Measurements from ENCODE around the gene KRTAP10-12. TPM values are rescaled to one million over a fixed set of nuclear protein-coding genes. Genes with fewer than 3 reads are reported as not detected.
"Not testable (repeated sequence)": the region's sequence is repeated elsewhere in the genome, so short reads cannot be mapped to it uniquely, and the experiment has no call there.

KRTAP10-12 gene
- not detected for total RNA-seq

- DNase-seq (ENCODE audit: low spot score): not testable (repeated sequence)
Observed at GRCh38 chr21:44697172-44697810, at the start of gene KRTAP10-12. KRTAP10-12 (plus strand) TSS chr21:44697172; CDS start chr21:44697202, 30 bp downstream.

DNA sequence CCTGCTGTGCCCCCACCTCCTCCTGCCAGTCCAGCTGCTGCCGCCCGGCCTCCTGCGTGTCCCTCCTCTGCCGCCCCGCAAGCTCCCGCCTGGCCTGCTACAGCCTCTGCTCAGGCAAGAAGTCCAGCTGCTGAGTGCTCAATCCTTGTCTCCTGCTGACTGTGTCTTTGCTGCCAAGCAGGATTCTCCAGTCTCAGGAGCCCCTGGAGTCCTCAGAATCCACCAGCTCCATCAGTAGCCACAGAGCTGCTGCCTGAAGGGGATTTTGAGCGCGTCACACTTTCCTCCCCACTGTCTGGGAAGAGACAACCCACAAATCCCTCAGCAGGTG lies 49.8 kb upstream of the KRTAP10-12 start:
- no peak for DNase-seq (ENCODE audit: low spot score)

DNA sequence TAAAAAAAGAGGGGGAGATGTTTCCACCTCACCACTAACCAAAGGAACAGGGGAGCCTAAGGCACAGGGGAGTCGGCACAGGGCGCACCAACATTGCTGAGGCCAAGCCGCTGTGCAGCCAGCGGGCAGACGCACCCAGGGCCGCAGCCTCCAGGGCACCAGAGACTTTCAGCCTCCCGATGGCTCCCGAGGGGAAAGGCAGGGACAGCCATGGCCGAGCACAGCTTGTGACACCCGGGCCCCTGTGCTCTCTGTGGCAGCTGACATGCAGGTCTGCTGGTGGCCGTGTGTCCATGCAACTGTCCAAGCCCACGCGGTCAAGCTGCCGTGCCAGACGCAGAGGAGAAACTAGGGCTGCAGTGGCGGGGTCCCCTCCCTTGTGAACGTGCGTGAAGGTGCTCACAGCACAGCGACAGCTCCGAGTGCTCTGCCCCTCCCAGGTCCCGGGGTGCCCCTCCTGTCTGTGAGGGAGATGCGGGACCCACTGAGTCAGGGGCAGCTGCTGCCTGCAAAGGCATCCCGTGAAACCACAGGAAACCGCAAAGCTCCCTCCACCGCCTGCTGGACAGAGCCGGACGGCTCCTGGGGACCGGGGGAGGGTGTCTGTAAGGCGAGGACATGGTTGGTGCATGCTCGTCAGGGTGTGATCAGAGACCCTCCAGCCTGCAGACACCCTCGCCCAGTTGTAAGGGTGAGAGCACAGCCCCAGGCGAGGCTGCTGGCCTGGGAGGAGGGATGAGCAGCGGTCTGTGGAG lies 48.2 kb upstream of the KRTAP10-12 start:
- no peak for DNase-seq (ENCODE audit: low spot score)

DNA sequence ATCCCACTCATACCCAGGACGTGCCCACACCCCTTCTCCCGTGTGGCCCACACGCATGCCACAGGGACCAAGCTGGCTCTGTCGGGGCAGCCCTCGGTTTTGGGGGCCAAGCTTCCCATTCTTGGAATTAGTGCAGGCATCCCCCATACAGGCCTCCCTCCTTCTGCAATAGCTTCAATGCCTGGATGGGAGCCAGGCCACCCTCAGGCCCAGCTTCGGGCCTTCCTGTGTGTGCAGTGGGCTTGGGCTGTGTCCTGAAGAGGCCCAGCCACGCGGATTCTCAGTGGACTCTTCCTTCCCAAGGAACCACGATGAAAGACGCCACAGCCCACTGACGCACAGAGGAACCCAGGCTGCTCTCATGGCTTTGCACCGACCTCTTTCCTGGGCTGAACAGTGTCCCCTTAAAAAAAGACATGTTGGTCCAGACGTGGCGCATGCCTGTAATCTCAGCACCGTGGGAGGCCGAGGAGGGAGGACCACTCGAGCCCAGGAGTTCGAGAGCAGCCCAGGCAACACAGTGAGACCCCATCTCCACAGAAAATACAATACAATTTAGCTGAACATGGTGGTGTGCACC lies 47.4 kb upstream of the KRTAP10-12 start:
- DNase-seq (ENCODE audit: low spot score): no peak

- DNase-seq (ENCODE audit: low spot score): no peak
Observed at GRCh38 chr21:44650265-44650972, 46.6 kb upstream of the KRTAP10-12 start.

GRCh38 chr21:44650973-44651675 lies 45.8 kb upstream of the KRTAP10-12 start:
- no peak for DNase-seq (ENCODE audit: low spot score)

GRCh38 chr21:44653123-44653522 lies 43.8 kb upstream of the KRTAP10-12 start:
- no peak for DNase-seq (ENCODE audit: low spot score)

DNA sequence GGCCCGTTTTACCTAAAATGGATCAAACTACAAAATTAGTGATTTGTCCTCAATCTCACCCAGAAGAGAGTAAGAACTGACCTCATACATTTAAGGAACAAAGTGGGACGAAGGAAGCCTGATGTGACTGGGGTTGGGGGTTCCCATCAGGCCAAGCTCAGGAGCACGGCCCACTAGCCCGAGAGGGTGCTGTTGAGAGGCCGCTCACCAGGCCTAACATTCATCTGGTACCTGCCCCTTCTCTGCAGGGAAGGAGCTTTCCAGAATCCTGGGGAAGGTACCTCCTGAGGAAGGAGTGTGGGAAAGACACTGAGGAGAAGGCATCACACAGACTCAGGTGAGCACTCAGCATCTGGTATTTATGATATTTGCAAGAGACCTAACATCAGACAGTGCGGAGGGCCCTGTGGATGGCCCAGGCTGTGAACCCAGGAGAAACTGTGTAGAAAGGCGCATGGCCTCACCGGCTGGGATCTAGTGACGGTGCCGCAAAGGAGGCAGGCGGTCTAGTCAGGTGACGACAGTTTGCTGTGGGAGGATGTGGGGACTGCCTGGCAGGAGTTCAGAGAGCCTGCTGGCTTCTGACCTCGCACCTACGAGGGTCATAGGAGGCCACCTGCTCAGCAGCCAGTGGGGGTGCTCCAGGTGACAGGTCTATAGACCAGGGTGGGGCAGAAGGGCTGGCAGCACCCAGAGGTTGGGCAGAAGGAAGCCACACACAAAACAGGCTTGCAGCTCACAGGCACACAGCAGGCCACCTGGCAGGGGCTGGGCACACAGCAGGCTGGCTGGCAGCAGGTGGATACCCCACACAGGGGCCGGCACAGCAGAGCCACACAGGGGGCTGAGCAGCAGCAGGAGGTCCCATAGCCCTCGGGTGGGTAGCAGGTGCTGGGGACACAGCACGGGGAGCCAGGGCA lies 43.1 kb upstream of the KRTAP10-12 start:
- DNase-seq (ENCODE audit: low spot score): no peak

- DNase-seq (ENCODE audit: low spot score): no peak
Observed at GRCh38 chr21:44654576-44655175, 42.3 kb upstream of the KRTAP10-12 start, which contains the start of gene KRTAP12-4. KRTAP12-4 (minus strand) TSS chr21:44654659; CDS start chr21:44654614, 45 bp downstream.

DNA sequence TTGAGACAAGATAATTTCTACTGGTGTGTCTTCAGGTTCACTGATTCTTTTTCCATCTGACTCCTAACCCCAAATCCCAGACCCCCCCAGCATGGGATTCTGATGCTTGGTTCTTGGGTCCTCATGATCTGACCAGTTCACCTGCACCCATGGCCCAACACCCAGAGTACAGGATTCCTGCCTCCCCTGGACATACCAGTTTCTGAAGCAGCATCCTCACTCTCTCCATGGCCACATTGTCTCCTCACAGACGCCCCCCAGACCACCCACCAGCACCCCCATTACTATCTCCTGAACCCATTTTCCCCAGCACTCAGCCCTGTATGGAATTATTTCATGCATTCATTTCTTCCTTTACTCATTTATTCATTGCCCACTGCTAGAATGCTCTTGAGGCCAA lies 40.1 kb upstream of the KRTAP10-12 start:
- no peak for DNase-seq (ENCODE audit: low spot score)

DNA sequence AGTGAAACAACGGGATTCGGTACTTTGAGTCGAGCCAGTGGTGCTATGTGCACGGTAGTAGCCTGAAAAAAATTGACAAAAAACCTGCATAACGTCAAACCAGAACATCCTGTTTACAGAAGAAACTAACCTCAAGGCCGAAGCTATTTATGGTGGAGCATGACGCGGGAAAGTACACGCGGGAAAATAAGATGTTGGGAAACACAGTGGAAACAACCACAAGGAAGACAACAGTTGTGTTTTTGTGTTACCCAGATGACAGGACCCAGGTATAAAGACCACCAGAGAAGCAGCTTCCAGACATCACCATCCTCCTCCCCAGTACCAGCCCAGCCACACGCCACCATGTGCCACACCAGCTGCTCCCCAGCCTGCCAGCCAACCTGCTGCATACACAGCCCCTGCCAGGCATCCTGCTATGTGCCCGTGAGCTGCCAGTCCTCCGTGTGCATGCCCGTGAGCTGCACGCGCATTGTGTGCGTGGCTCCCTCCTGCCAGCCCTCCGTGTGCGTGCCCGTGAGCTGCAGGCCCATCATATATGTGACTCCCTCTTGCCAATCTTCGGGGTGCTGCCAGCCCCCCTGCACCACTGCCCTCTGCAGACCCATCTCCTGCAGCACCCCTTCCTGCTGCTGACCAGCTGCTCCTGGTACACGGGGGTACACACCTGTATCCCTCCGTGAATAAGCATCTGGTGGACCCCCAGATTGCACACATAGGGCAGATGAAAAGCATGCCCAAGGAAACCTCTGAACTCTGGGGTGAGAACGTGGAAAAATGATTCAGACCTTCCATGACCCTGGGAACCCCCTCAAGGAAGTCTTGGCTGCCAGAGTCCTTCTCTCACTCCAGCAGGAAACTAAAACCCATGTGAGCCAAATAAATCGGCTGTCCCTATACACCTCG lies 39.1 kb upstream of the KRTAP10-12 start, which contains the start of gene KRTAP12-3:
Gene KRTAP12-3 (plus strand): TSS at position 298 of the 906 bp plus-strand sequence. CDS start 48 bp downstream, at position 346.
- no peak for DNase-seq (ENCODE audit: low spot score)

GRCh38 chr21:44658541-44658910 lies 38.4 kb upstream of the KRTAP10-12 start:
- no peak for DNase-seq (ENCODE audit: low spot score)

GRCh38 chr21:44658913-44659595 lies 37.9 kb upstream of the KRTAP10-12 start:
- DNase-seq (ENCODE audit: low spot score): no peak

GRCh38 chr21:44661567-44661966 lies 35.4 kb upstream of the KRTAP10-12 start:
- DNase-seq (ENCODE audit: low spot score): not testable (repeated sequence)

DNA sequence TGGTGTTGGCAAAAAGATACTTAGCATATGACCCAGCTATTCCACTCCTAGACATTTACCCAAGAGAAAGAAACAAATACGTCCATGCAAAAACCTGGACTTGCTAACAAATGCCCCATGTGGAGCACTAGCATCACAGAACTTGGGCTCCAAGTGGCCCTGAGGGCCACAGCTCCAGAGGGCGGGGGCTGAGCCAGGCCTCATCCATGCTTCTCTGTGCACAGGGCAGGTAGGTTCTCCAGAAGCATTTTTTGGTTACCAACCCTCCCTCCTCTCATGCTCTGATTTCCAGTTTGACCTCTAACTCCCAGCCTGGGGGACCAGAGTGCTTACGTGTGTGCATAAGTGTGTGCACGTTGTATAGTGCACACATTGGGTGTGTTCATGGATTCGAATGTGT lies 32.3 kb upstream of the KRTAP10-12 start:
- DNase-seq (ENCODE audit: low spot score): no peak

DNA sequence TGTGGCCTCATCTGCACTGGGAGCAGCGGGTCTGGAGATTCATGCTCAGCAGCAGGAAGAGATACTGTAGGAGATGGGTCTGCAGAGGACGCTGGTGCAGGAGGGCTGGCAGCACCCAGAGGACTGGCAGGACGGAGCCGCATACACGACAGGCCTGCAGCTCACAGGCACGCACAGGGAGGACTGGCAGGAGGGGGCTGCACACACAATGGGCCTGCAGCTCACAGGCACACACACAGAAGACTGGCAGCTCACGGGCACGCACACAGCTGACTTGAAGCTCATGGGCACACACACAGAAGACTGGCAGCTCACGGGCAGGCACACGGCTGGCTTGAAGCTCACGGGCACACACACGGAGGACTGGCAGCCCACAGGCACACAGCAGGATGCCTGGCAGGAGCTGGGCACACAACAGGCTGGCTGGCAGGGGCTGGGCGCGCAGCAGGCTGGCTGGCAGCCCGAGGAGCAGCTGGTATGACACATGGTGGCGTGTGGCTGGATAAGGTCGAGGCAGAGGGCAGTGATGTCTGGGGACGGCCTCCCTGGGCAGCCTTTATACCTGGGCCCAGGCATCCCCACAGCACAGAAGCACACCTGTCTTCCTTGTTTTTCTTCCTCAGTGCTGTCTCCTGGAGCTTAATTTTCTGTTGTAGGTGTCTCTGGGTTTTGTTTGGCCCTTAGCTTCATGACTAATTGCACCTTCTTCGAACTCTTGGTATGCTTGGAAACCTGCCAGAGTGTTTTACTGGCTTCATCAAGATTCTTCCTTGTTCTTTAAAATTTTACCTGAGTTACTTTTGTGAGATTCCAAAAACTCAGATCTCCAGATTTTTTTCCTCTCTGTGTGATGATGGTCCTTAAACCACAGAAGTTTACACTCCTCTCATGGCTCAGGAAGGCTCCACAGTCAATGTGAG lies 30.3 kb upstream of the KRTAP10-12 start, which contains the start of gene KRTAP12-2:
Gene KRTAP12-2 (minus strand): TSS at position 527 of the 920 bp plus-strand sequence. CDS start 41 bp downstream, at position 486.
- DNase-seq (ENCODE audit: low spot score): no peak

- no peak for DNase-seq (ENCODE audit: low spot score)
Observed at GRCh38 chr21:44667612-44668011, 29.4 kb upstream of the KRTAP10-12 start.

Data from mucosa of gallbladder (tissue), 1 donor.